Activated CD8-positive, alpha-beta memory T cell treated with anti-CD3 and anti-CD28 coated beads for 4 hours (primary cell): Measurements from ENCODE around the gene DYNC2I2.
"Not testable (repeated sequence)": the region's sequence is repeated elsewhere in the genome, so short reads cannot be mapped to it uniquely, and the experiment has no call there.

Experiments used
- DNase-seq, 2 donors: peaks; one replicate each; pipeline ENCODE4 v3.0.0-alpha.2; 2020; ENCODE audit warnings: low read depth in 2 of 2

The DYNC2I2 gene

DNA sequence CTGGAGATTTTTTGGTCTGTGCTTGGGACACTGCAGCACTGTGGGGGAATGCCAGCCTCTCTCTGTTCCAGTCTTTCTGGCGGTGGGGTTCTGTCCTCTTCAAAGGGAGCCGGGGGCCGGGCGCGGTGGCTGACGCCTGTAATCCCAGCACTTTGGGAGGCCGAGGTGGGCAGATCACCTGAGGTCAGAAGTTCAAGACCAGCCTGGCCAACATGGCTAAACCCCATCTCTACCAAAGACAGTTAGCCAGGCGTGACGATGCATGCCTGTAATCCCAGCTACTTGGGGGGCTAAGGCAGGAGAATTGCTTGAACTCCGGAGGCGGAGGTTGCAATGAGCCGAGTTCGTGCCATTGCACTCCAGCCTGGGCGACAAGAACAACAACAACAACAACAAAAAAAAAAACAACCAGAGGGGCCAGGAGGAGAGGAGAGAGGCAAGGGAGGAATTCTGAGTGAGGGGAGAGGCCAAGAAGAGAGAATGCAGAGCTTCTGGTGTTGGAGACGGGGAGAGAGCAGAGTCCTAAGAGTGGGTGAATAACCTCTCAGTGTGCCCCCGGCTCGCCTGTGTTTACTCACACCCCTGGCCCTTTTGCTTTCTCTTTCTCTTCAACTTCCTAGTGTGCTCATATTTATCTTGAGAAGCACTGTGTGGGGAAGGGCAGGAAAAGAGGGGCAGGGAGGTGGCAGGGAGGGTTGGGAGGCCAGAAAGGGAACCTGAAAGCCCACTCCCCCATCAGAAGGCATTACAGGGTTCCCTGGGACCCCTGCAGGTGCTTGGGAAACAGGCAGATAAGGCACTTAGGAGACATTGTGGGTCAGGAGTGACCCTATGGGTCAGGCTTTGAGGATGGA is 29.2 kb upstream of the DYNC2I2 start:
- no peak for DNase-seq

DNA sequence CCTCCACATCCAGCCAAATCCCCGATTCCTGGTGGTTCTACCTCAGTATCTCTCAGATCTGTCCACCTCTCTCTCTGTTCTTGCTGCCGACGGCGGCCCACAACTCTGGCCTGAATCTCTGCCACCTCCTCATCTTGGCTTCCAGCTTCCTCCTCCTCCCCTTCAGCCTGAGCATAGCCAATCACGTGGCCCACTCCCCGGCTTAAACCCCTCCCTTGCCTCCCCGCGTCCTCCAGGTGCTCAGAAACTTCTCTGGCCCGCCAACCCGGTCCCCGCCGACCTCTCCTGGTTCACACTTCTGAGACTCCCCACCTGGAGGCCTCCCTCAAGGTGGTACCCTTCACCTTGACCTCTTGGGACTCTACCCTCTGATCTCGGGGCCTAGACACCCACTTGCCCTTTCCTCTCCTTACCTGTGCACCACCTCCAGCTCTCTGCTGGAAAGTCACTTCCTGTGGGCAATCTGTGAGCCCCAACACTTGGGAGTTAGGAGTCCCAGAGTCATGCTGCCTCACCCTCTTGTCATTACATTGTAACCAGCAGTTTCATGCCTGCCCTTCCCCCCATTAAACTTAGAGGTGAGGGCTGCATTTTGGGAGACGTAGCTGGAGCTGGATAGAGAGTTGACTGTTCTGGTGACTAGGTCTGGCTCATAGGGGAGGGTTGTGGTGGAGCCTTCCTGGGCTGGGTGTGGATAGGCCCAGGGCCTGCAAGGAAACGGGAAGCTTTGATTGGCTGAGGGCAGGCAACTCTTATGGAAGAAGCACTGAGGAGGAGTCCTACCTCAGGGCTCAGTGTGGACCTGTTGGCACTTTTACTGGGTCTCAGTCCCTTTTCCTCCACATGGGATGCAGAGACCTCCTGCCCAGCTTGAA is 27.9 kb upstream of the DYNC2I2 start:
- DNase-seq, result peak; percentile 41 to 55

DNA sequence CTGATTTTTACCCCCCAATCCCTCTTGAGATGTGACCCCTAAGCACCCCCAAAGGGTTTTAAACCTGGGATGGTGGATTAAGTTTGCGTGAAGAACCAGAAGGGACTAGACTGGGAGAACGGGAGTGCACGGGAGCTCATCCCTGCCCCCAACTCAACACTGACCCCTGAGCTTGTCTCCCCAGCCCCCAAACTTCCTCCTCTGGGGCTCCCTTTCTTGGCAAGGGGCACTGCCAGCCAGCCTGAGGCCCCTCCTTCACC is 27.3 kb upstream of the DYNC2I2 start:
- no peak for DNase-seq

DNA sequence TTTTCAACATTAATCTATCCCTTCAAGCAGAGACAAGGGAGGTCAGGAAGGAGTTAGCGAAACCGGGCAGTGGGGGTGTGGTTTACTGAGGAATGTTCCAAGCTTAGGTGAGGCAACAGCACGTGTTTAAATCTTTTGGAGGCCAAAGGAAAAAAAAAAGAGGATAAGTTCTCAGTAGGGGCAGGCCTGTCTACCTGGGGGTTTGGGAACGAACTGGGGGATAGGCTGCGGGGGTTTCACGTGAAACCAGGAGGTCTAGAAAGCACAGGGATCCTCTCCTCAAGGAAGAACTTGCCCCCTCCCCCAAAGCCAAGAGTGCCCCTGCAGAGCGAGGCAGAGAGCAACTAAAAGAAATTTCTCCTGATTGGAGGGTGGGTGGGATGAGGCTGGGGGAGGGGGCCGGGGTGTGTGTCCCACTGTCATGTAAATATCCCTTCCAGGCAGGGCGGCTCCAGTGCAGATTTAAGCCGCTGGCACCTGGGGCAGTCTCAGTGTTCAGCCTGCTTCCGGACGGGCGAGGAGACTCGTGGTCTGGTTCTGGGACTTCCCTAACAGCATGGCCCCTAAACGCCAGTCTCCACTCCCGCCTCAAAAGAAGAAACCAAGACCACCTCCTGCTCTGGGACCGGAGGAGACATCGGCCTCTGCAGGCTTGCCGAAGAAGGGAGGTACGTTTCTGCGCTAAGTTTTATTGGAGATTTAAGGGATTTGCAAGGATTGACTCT is 26.9 kb upstream of the DYNC2I2 start:
- no peak for DNase-seq

DNA sequence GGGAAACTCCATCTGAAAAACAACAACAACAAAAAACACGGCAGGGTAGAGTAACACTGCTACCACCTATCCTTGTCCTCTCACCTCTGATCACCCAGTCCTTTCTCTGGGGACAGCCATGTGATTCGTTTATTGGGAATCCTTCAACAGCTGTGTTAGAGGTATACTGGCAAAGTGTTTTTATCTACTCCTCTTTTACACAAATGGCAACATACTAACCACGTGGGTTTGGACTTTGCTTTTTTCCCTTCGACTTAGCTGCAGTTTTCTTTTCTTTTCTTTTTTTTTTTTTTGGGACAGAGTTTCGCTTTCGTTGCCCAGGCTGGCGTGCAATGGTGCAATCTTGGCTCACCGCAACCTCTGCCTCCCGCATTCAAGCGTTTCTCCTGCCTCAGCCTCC is 21.1 kb upstream of the DYNC2I2 start:
- no peak for DNase-seq

DNA sequence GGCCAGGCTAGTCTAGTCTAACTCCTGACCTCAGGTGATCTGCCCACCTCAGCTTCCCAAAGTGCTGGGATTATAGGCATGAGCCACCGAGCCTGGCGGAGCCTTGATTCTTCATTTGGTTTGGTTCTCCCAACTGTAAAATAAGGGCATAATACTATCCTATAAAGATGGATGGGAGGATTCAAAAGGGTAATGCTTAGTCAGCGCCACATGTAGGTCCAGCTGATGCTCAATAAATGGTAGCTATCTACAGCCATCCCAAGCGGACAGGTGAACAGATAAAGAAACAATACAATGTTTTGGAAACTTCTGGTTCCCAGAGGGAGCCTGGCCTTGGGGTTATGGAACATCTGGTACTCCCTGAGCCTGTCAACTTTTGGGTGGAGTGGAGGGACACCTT is 18.7 kb upstream of the DYNC2I2 start:
- no peak for DNase-seq

DNA sequence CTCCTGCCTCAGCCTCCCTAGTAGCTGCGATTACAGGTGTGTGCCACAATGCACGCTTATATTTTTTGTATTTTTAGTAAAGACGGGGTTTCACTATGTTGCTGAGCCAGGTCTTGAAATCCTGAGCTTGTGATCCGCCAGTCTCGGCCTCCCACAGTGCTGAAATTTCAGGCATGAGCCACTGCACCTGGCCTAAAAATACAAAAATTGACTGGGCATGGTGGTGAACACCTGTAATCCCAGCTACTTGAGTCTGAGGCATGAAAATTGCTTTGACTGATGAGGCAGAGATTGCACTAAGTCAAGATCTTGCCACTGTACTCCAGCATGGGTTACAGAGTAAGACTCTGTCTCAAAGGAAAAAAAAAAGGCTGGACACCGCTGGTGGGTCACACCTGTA is 13.1 kb upstream of the DYNC2I2 start:
- DNase-seq, result no peak

DNA sequence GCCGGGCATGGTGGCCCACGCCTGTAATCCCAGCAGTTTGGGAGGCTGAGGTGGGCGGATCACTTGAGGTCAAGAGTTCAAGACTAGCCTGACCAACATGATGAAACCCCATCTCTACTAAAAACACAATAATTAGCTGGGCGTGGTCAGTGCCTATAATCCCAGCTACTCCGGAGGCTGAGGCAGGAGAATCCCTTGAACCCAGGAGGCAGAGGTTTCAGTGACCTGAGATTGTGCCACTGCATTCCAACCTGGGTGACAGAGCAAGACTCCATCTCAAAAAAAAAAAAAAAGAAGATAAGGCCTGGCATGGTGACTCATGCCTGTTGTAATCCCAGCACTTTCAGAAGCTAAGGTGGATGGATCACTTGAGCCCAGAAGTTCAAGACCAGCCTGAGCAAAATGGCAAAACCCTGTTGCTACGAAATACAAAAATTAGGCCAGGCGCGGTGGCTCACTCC is 9.9 kb upstream of the DYNC2I2 start:
- not testable (repeated sequence) for DNase-seq

DNA sequence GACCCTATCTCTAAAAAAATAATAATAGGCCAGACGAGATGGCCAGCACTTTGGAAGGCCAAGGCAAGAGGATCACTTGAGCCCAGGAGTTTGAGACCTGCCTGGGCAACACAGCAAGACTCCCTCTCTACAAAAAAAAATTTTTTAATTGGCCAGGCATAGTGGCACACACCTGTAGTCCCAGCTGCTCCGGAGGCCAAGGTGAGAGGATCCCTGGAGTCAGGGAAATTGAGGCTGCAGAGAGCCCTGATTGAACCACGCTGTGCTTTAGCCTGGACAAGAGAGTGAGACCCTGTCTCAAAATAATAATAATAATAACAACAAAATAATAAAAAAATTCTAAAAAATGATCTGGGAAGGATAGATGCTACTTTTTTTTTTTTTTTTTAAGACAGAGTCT is 1.1 kb upstream of the DYNC2I2 start:
- DNase-seq, result no peak

DNA sequence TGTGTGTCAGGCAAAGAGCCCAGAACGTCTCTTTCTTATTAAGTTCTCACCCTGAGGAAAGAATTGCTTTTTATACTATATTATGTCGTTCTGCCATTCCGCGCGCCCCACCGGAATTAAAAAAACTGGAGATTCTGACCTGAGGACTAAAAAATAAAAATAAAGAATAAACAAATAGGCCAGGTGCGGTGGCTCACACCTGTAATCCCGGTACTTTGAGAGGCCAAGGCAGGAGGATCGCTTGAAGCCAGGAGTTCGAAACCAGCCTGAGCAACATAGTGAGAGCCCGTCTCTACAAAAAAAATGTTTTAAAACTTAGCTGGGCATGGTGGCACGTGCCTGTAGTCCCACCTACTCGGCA is 677 bp upstream of the DYNC2I2 start:
- no peak for DNase-seq

DNA sequence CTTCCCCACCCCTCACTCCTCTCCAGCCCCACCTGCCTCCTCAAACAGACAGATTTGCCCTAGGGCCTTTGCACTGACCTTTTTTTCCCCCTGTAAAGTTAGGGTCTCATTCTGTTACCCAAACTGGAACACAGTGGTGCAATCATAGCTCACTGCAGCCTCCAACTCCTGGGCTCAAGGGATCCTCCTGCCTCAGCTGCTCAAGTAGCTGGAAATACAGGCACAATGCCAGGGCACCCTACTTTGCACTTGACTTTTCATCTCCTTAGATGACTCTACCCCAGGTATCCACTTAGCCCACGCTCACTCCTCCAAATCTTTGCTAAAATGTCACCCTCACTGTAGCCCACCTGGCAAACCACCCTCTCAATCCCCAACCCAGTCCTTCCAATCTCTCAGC is 2.2 kb downstream of the DYNC2I2 start:
- DNase-seq, result no peak

DNA sequence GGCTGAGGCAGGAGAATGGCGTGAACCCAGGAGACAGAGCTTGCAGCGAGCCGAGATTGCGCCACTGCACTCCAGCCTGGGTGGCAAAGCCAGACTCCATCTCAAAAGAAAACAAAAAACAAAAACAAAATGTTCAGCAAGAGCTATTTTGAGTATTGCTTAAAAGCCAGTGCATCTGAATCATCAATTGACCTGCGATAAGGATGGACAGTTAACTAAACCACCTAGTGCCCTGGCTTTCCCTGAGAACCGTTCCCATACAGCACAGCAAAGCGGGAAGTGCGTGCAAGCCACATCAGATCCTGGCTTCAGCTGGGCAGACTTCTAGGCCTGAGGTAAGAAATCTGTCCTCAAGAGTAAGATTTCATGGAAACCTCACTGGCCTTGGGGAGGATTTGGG is 2.7 kb downstream of the DYNC2I2 start:
- DNase-seq, result no peak

DNA sequence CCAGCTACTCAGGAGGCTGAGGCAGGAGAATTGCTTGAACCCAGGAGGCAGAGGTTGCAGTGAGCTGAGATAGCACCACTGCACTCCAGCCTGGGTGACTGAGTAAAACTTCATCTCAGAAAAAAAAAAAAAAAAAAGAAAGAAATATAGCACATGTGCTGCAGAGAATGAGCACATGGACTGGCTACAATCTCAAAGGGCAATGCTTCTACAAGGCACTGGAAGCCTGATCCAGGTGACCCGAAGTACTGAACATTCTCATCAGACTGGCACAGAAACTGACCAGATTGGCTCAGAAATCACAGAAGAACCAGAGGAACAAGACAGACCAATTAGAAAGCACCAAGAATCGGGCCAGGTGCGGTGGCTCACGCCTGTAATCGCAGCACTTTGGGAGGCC is 4.8 kb downstream of the DYNC2I2 start:
- no peak for DNase-seq

DNA sequence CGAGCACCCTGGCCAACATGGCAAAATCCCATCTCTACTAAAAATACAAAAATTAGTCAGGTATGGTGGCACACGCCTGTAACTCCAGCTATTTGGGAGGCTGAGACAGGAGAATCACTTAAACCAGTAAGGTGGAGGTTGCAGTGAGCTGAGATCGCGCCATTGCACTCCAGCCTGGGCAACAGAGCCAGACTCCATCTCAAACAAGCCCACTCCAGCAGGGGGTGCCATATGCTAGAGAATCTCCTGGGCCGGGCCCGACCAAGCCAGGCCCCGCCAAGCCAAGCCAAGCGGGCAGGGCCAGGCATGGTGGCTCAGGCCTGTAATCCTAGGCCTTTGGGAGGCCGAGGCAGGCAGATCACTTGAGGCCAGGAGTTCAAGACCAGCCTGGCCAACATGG is 8.4 kb downstream of the DYNC2I2 start:
- peak; percentile 41 to 50 for DNase-seq

DNA sequence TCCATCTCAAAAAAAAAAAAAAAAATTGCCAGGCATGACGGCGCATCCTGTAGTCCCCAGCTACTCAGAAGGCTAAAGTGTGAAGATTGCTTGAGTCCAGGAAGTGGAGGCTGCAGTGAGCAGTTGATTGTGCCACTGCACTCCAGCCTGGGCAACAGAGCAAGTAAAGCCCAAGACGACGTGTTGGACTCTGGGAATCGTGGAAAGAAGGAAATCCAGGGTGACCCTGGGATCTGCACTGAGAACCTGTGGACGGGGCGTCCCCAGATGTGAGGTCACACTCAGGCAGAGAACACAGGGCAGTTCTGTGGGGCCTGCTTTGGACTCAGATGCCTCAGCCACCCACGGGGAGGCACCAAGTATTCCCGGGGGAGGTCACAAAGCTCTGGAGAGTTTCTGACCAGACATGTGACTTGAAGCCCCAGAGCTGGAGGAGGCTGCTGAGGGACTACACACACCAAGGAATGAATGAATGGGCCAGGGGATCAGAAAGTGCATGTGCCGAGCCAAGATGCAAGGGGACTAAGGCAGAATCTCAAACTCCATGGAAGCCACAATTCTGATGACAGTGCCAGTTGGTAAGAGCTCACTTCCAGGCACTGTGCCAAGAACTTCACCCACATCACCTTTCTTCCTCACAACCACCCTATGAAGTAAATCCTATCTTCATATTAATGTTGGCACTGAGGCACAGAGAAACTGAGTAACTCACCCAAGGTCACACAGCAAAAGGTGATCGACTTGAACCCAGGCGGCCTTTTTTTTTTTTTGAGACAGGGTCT is 12.9 kb downstream of the DYNC2I2 start:
- DNase-seq, result no peak

DNA sequence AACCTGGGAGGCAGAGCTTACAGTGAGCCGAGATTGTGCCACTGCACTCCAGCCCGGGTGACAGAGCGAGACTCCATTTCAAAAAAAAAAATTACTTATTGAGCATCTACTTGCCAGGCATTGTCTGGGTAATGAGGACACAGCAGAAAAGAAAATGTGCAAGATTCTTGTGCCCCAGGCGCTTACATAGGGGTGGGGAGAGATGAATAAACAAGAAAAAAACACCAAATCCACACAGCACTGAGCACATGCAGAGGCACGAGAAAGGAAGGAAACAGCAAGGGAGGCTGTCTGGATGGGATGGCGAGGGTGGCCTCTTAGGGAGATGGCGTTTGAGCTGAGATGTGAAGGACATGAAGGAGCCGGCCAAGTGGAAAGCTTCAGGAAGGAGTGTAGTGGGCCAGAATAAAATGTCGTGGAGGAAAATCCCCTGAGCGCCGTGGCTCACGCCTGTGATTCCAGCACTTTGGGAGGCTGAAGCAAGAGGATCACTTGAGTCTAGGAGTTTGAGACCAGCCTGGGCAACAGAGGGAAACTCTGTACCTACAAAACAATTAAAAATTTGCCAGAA is 13.9 kb downstream of the DYNC2I2 start:
- no peak for DNase-seq

DNA sequence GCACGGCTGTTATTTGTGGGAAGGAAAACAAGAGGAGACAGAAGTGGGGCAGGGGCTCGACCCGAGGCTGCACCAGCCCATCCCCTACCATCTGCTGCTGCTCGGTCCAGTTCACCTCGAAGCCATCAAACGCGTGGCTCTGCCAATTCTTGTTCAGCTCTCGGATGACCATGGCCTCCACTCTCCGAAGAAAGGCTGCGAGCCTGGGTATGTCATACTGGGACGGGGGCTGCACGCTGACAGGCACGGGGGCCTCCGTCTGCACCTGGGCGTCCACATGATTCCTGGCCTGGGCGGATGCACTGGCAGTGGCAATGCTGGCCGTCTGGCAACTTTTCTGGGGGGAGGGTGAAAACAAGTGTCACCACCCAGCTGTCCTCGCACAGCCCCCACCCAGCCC is 16.0 kb downstream of the DYNC2I2 start:
- no peak for DNase-seq

DNA sequence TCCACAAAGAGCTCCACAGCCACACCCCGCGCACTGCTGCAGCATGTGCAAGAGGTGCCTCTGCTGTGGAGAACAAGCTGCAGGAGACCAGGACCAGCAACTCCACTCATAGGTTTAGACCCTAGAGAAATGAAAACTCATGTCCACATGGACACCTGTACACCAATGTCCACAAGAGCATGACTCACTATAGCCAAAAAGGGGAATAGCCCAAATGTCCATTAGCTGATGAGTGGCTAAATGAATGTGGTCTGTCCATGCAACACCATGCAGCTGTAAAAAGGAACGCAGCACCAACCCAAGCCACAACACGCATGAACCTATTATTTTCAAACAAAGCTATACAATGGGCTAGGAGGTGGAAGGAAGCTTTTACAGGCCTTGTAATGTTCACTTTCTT is 18.1 kb downstream of the DYNC2I2 start:
- DNase-seq, result no peak

DNA sequence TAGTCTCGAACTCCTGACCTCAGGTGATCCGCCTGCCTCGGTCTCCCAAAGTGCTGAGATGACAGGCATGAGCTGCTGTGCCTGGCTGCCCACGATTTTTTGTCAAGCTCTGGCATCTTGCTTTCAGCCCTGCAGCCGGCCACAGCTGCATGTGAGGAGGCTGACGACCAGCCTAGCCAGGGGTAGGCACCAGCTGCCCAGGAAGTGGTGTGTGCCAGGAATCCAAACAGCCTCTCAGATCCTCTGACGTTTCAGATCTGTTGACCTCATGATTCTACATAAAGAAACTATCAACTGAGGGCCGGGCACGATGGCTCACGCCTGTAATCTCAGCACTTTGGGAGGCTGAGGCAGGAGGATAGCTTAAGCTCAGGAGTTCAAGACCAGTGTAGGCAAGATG is 19.0 kb downstream of the DYNC2I2 start:
- no peak for DNase-seq

DNA sequence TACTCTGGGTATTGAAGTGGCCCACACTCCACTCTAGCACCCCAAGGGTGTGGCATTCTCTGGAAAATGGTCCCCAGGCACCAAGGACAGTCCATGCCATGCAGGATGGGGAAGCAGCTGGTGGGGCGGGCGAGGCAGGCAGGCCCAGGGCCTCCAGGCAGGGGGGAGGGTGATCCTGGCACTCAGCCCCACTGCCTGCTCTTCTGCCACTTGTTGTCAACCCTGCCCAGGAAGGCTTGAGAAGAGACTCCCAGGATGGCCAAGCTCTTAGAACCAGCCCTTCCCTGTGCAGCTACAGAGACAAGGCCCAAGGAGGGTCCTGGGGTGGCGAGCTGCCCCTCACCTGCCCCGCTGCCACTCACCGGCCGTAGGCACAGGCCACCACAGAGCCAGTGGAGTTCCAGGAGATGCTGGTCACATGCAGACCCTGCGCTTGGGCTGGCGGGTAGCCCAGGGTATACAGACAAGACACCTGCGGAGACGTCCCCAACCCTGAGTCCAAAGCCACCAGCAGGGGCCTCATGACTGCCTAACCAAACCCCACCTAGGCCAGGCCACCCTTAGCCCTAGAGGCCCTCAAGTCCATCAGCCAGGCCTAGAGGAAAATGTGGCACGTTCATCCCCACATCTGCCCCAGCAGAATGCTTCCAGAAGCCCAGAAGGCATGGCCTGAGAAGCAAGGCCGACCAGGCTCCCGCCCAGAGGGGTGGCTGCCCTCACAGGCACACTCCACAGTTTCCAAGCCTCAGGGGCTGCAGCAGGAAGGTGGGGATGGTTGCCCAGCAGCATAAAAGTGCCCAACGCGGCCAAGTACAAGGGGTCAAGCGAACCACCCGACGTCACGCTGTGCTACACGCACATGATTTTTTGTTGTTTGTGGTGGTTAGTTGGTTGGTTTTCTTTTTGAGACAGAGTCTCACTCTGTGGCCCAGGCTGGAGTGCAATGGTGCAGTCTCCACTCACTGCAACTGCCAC is 19.8 kb downstream of the DYNC2I2 start:
- DNase-seq, result no peak
